ENCODE results near the gene UNC93A.
"Not testable (repeated sequence)": the region's sequence is repeated elsewhere in the genome, so short reads cannot be mapped to it uniquely, and the experiment has no call there.

UNC93A gene

GRCh38 chr6:167294651-167295494 is 3.8 kb downstream of the UNC93A start:
- DNase-seq = no peak

- no peak for DNase-seq
These were observed 4.6 kb downstream of the UNC93A start for GRCh38 chr6:167295495-167296292.

- no peak for DNase-seq
These were observed 5.2 kb downstream of the UNC93A start for GRCh38 chr6:167296293-167296690.

- DNase-seq = no peak
These were observed 5.8 kb downstream of the UNC93A start for GRCh38 chr6:167296902-167297301.

- no peak for DNase-seq
These were observed 7.0 kb downstream of the UNC93A start for GRCh38 chr6:167298127-167298526.

GRCh38 chr6:167299641-167300308 is 8.7 kb downstream of the UNC93A start:
- DNase-seq = no peak

GRCh38 chr6:167300902-167301777 is 10.0 kb downstream of the UNC93A start:
- no peak for DNase-seq

- DNase-seq = no peak
These were observed 11.0 kb downstream of the UNC93A start for GRCh38 chr6:167302074-167302473.

- no peak for DNase-seq
These were observed 11.7 kb downstream of the UNC93A start for GRCh38 chr6:167302796-167303195.

GRCh38 chr6:167303675-167304625 is 12.8 kb downstream of the UNC93A start:
- DNase-seq = no peak

- DNase-seq = no peak
These were observed 13.8 kb downstream of the UNC93A start for GRCh38 chr6:167304912-167305311.

GRCh38 chr6:167305796-167306195 is 14.7 kb downstream of the UNC93A start:
- DNase-seq = no peak

- no peak for DNase-seq
These were observed 15.4 kb downstream of the UNC93A start for GRCh38 chr6:167306401-167306998.

GRCh38 chr6:167307342-167307955 is 16.3 kb downstream of the UNC93A start:
- DNase-seq = no peak

GRCh38 chr6:167308207-167308606 is 17.1 kb downstream of the UNC93A start:
- DNase-seq = no peak

- DNase-seq = not testable (repeated sequence)
These were observed 18.5 kb downstream of the UNC93A start for GRCh38 chr6:167309355-167310192.

GRCh38 chr6:167311286-167311685 is 20.2 kb downstream of the UNC93A start:
- no peak for DNase-seq

GRCh38 chr6:167311691-167312090 is 20.6 kb downstream of the UNC93A start:
- not testable (repeated sequence) for DNase-seq

- no peak for DNase-seq
These were observed 23.2 kb downstream of the UNC93A start for GRCh38 chr6:167314180-167314821.
